IPS-20b (cell line): ENCODE results near the gene PPCDC.
"Not testable (repeated sequence)": the region's sequence is repeated elsewhere in the genome, so short reads cannot be mapped to it uniquely, and the experiment has no call there.

Experiments used
- H3K27ac ChIP-seq: one replicate; pipeline ENCODE4 v1.5.1; 2013; ENCODE audit warnings: low read length
- H3K27me3 ChIP-seq: 2 replicates; pipeline ENCODE4 v1.6.1; 2013; ENCODE audit warnings: mild to moderate bottlenecking, low read length, inconsistent platforms; ENCODE audit not compliant: insufficient read depth
- H3K36me3 ChIP-seq: 2 replicates; pipeline ENCODE4 v1.6.1; 2013; ENCODE audit warnings: low read depth, mild to moderate bottlenecking, inconsistent platforms, low read length, moderate library complexity; ENCODE audit not compliant: insufficient read depth
- H3K4me1 ChIP-seq: 2 replicates; pipeline ENCODE4 v1.6.1; 2013; ENCODE audit warnings: mild to moderate bottlenecking, control low read depth, inconsistent platforms, low read length, moderate library complexity; ENCODE audit not compliant: insufficient read depth
- H3K4me3 ChIP-seq: 2 replicates; pipeline ENCODE4 v1.5.1; 2013; ENCODE audit warnings: mild to moderate bottlenecking, low read length, inconsistent platforms
- H3K9ac ChIP-seq: 2 replicates; pipeline ENCODE4 v1.6.1; 2013; ENCODE audit warnings: low read depth, mild to moderate bottlenecking, inconsistent platforms, low read length, moderate library complexity
- H3K9me3 ChIP-seq: 2 replicates; pipeline ENCODE4 v1.6.1; 2013; ENCODE audit warnings: mild to moderate bottlenecking, low read depth, low read length, inconsistent platforms; ENCODE audit not compliant: insufficient read depth

Gene PPCDC

DNA sequence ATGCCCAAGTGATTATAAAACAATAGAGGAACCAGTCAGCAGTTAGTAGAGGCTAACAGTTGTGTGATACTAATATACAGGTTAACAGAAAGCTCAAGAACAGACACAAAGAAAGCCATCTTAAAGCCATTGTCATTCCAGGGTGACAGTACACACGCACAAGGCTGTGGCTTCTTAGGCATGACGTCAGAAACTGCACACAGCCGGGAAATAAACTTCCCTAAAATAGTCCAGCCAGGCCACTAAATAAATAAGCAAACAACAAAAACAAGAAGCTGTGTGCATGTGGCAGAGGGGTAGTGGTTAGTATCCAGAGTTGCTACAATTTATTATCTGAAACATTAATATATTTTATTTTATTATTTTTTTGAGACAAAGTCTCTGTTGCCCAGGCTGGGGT, 49.8 kb downstream of the PPCDC start:
- no peaks in the 10 kb centered on the region for H3K9me3 ChIP-seq
- no peaks in the 10 kb centered on the region for H3K36me3 ChIP-seq
- H3K9ac ChIP-seq: no peak overlapping the region
- H3K27me3 ChIP-seq: no peaks in the 10 kb centered on the region
- no peaks in the 10 kb centered on the region for H3K4me1 ChIP-seq
- no peak overlapping the region for H3K4me3 ChIP-seq
- no peak overlapping the region for H3K27ac ChIP-seq

DNA sequence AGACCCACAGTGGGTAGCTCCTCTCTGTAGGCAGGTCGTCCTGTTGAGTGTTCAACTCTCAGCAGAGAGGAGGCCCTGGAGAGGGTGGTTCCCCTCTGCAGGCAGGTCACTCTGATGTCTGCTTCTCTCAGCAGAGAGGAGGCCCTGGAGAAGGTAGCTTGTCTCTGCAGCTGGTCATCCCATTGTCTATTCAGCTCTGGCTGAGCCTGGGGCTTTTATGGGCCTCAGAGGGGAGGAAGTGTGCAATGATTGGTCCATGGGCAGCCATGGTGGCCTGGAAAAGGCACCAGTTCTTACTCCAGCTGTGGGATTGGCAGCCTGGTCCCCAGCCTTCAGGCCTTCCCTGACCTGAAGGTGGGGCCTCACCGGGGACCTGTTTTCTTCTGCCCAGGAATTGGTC, 52.9 kb downstream of the PPCDC start:
- no peaks in the 10 kb centered on the region for H3K4me1 ChIP-seq
- H3K27me3 ChIP-seq: no peaks in the 10 kb centered on the region
- no peak overlapping the region for H3K9ac ChIP-seq
- no peak overlapping the region for H3K27ac ChIP-seq
- no peaks in the 10 kb centered on the region for H3K36me3 ChIP-seq
- no peak overlapping the region for H3K4me3 ChIP-seq
- no peaks in the 10 kb centered on the region for H3K9me3 ChIP-seq

DNA sequence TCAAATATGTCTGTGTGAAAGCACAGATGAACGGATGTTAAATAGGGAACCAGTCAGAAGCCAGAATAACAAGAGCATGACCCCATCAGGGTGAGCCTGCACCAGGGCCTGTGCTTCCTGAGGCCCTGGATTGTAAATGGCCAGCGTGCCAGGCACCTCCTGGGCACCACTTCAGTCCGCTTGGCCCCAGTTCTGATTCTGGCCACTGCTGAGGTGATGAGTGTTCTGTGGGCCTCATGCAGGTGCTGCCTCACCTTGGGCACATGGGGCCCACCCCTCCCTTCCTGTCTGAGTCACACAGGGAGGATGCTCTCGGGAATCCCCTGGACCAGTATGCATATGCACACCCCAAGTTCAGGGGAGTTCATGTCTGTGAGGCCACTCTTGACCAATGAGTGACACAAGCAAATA, 54.2 kb downstream of the PPCDC start:
- not testable (repeated sequence) for H3K9me3 ChIP-seq, H3K4me1 ChIP-seq, H3K4me3 ChIP-seq, H3K9ac ChIP-seq, H3K27ac ChIP-seq, H3K27me3 ChIP-seq, H3K36me3 ChIP-seq

DNA sequence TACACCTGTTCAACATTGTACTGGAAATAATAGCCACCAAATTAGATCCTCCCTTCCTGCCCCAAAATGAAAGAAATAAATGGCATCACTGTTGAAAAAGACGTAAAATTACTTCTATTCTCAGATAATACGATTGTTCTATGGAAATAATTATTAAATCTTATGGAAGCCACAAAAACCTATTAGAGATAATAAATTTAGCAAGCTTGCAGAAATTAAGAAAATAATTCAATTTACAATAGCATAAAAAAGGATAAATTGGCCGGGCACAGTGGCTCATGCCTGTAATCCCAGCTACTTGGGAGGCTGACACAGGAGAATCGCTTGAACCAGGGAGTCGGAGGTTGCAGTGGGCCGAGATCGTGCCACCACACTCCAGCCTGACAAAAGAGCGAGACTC, 57.8 kb downstream of the PPCDC start:
- H3K9ac ChIP-seq: no peak overlapping the region
- no peaks in the 10 kb centered on the region for H3K4me1 ChIP-seq
- no peaks in the 10 kb centered on the region for H3K27me3 ChIP-seq
- H3K27ac ChIP-seq: no peak overlapping the region
- H3K36me3 ChIP-seq: no peaks in the 10 kb centered on the region
- H3K9me3 ChIP-seq: no peaks in the 10 kb centered on the region
- no peak overlapping the region for H3K4me3 ChIP-seq

DNA sequence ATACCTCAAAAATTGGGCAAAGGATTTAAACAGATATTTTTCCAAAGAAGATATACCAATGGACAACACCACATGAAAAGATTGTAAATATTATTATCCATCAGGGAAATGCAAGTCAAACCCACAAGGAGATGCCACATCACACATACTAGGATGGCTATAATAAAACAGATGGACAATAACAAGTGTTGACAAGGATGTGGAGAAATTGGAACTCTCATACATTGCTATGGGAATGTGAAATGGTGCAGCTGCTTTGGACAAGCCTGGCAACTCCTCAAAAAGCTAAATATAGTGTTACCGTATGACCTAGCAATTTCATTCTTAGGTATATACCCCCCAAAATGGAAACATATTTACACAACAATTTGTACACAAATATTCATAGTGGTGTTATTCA, 59.3 kb downstream of the PPCDC start:
- H3K9me3 ChIP-seq: no peaks in the 10 kb centered on the region
- H3K4me3 ChIP-seq: no peak overlapping the region
- H3K9ac ChIP-seq: no peak overlapping the region
- H3K27me3 ChIP-seq: no peaks in the 10 kb centered on the region
- no peaks in the 10 kb centered on the region for H3K36me3 ChIP-seq
- no peak overlapping the region for H3K27ac ChIP-seq
- no peaks in the 10 kb centered on the region for H3K4me1 ChIP-seq

DNA sequence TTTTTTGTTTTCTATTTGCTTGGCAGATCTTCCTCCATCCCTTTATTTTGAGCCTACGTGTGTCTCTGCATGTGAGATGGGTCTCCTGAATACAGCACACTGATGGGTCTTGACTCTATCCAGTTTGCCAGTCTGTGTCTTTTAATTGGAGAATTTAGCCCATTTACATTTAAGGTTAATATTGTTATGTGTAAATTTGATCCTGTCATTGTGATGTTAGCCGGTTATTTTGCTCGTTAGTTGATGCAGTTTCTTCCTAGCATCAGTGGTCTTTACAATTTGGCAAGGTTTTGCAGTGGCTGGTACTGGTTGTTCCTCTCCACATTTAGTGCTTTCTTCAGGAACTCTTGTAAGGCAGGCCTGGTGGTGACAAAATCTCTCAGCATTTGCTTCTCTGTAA, 62.3 kb downstream of the PPCDC start:
- H3K4me1 ChIP-seq, H3K27me3 ChIP-seq, H3K9me3 ChIP-seq, H3K9ac ChIP-seq, H3K4me3 ChIP-seq, H3K36me3 ChIP-seq, H3K27ac ChIP-seq: not testable (repeated sequence)

DNA sequence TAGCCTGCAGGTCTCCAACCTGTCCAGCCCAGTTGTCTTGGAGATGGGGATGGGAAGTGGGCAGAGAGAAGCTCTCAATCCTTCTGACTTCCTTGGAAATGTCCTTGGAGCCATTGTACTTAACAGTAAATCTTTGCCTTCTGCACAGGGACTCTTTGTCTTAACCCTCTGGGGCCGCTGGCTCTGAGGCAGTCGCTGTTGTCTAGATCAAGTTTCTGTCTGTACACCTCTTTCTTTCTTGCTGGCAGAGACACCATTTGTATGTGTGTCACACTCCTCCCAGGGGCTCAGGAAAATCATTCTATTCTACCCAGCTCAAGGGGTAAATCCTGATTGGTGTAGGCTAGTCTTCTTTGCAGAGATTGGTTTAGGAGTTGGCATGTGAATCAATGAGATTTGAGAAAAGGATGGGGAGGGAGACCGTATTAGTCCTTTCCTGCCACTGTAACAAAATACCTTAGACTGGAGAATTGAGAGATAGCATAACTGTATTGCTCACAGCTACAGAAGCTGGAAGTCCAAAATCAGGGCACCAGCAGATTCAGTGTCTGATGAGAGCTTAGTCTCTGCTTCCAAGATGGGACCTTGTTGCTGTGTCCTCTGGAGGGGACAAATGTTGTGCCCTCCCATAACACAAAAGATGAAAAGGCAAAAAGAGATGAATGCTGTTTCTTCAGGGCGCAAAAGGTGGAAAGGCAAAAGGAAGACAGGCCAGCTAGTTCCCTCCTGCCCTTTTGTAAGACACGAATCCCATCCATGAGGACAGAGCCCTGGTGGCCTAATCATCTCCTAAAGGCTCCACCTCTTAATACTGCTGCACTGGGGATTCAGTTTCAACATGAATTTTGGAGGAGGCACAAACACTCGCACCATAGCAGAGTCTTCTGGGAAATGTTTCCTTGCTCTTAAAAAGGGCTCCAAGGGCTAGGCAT, 66.3 kb downstream of the PPCDC start:
- H3K27me3 ChIP-seq: no peaks in the 10 kb centered on the region
- H3K9ac ChIP-seq: no peak overlapping the region
- no peak overlapping the region for H3K27ac ChIP-seq
- H3K36me3 ChIP-seq: no peaks in the 10 kb centered on the region
- H3K4me3 ChIP-seq: no peak overlapping the region
- H3K9me3 ChIP-seq: no peaks in the 10 kb centered on the region
- H3K4me1 ChIP-seq: no peaks in the 10 kb centered on the region

DNA sequence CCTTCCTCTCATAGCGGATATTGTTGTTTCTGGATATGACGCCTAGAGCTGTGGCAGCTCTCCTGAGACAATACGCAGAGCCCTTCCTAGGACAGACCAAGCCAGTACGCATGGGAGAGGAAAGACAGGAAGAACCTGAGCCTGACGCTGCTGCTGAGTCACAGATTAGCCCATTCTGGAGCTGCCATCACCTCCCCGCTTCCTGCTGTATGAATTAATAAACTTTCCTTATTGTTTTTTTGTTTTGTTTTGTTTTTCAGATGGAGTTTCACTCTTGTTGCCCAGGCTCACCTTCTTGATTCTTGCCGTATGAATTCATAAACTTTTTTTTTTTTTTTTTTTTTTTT, 67.0 kb downstream of the PPCDC start:
- Histone ChIP-seq H3K27ac (no peak overlapping the region), H3K36me3 (no peaks in the 10 kb centered on the region), H3K9ac (no peak overlapping the region), H3K27me3 (no peaks in the 10 kb centered on the region), H3K4me1 (no peaks in the 10 kb centered on the region), H3K4me3 (no peak overlapping the region), H3K9me3 (no peaks in the 10 kb centered on the region)

DNA sequence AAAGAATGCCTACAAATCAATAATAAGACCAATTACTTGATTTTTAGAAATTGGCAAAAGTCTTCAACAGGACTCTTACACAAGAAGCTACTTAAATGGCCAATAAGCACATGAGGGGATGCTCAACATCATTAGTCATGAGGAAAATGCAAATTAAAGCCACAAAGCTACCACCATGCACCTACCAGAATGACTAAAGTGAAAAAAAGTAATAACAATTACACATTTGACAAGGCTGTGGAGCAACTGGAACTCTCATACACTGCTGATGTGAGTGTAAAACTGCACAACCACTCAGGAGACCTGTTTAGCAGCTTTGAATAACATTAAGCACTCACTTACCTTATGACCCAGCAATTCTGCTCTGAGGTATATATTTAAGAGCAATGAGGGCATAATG, 68.4 kb downstream of the PPCDC start:
- no peak overlapping the region for H3K9ac ChIP-seq
- H3K4me3 ChIP-seq: no peak overlapping the region
- no peaks in the 10 kb centered on the region for H3K4me1 ChIP-seq
- H3K27me3 ChIP-seq: no peaks in the 10 kb centered on the region
- no peak overlapping the region for H3K27ac ChIP-seq
- no peaks in the 10 kb centered on the region for H3K9me3 ChIP-seq
- H3K36me3 ChIP-seq: no peaks in the 10 kb centered on the region

DNA sequence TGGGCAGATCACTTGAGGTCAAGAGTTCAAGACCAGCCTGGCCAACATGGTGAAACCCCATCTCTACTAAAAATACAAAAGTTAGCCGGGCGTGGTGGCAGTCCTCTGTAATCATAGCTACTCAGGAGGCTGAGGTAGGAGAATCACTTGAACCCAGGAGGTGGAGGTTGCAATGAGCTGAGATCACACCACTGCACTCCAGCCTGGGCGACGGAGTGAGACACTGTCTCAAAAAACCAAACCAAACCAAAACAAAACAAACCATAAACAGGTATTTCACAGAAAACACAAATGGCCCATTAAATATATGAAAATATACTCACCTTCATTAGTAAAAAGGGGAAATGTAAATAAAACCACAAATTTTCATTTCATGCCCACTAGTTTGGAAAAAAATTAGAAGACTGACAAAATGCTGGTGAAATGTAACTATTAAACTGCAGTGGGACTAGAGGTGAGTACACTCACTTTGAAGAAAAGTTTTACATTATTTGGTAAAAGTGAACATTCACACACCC, 71.6 kb downstream of the PPCDC start:
- H3K4me1 ChIP-seq, H3K27me3 ChIP-seq, H3K4me3 ChIP-seq, H3K27ac ChIP-seq, H3K9me3 ChIP-seq, H3K36me3 ChIP-seq, H3K9ac ChIP-seq: not testable (repeated sequence)

DNA sequence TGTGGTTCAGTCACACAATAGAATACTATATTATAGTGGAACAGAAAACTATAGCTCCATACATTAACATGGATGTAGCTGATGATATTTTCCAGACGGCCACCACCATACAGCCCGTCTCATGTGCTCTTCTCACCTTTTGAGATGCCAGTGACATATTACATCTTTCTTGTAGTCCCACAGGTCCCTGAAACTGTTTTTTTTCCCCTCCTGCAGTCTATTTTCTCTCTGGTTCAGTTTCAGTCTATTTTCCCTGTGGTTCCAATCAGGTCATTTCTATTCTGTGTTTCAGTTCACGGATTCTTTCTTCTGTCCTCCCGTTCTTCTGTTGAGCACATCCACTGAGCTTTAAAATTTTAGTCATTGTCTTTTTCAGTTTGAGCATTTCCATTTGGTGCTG, 72.2 kb downstream of the PPCDC start:
- no peaks in the 10 kb centered on the region for H3K4me1 ChIP-seq
- no peak overlapping the region for H3K4me3 ChIP-seq
- H3K36me3 ChIP-seq: no peaks in the 10 kb centered on the region
- no peaks in the 10 kb centered on the region for H3K9me3 ChIP-seq
- no peaks in the 10 kb centered on the region for H3K27me3 ChIP-seq
- no peak overlapping the region for H3K9ac ChIP-seq
- H3K27ac ChIP-seq: no peak overlapping the region

DNA sequence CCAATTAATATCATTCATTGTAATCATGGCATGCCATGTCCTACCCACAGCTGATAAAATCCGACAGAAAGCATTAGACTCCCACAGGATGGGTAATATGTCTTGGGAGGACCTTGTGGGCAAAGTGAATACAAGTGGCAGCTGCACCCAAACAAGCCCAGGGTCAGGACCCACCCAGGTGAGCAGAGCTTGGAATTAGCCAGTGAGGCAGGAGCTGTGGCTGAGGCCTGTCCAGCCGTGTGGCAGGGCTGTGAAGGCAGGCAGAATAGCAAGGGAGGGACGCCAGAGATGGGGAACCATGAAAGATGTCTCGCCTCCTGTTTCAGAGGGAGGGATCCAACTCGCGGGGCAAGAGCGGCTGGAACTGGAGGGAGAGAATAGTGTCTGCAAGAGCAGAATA, 74.5 kb downstream of the PPCDC start:
- Histone ChIP-seq H3K36me3 (no peaks in the 10 kb centered on the region), H3K9me3 (no peaks in the 10 kb centered on the region), H3K4me3 (no peak overlapping the region), H3K27ac (no peak overlapping the region), H3K4me1 (no peaks in the 10 kb centered on the region), H3K27me3 (no peaks in the 10 kb centered on the region), H3K9ac (no peak overlapping the region)
